IMR-90 (cell line): ENCODE results near the gene ACE. TPM values are rescaled to one million over a fixed set of nuclear protein-coding genes. Genes with fewer than 3 reads are reported as not detected.

Experiments
- ATAC-seq: fragments of 200-7000 bp; cut with Tn5 transposase; 2 replicates; pipeline ENCODE4 v1.9.1; 2020; ENCODE audit warnings: low read depth, mild to moderate bottlenecking, moderate library complexity
- BruUV-seq: library from RNA; stranded (reverse); fragments of 400-500 nt; replicated peaks from 2 replicates; lab custom pipeline; 2021; lab: Mats Ljungman, UMichigan
- CTCF ChIA-PET: fragments of 300-600 bp; formaldehyde crosslinking; extraction: SDS; loops from one replicate; lab custom pipeline; 2021; ENCODE audit warnings: antibody characterized with exemption; lab: Yijun Ruan, JAX
- POLR2A ChIA-PET: fragments of 300-600 bp; sonication (Branson Sonifier 250); formaldehyde crosslinking; loops from one replicate; lab custom pipeline; 2022; ENCODE audit warnings: antibody characterized with exemption; ENCODE audit not compliant: unreplicated experiment; lab: Charles Lee
- DNase-seq: peaks from one replicate; pipeline ENCODE4 v3.0.0; 2013
- H2AFZ ChIP-seq: replicated peaks from 2 replicates; pipeline ENCODE3; 2013; ENCODE audit warnings: low read length, mild to moderate bottlenecking; ENCODE audit not compliant: poor library complexity
- H2AK5ac ChIP-seq: 2 replicates; pipeline ENCODE4 v1.6.1; 2013; ENCODE audit warnings: low read depth, low read length, inconsistent platforms
- H2AK9ac ChIP-seq: replicated peaks from 2 replicates; pipeline ENCODE3; 2013; ENCODE audit warnings: mild to moderate bottlenecking, low read depth, low read length, moderate library complexity; ENCODE audit not compliant: poor library complexity
- H2BK120ac ChIP-seq: 2 replicates; pipeline ENCODE4 v1.6.1; 2013; ENCODE audit warnings: low read depth, low read length, inconsistent platforms
- H2BK15ac ChIP-seq: 3 replicates; pipeline ENCODE4 v1.6.1; 2013; ENCODE audit warnings: low read depth, low read length, inconsistent platforms
- H2BK20ac ChIP-seq: 2 replicates; pipeline ENCODE4 v1.6.1; 2013; ENCODE audit warnings: low read depth, mild to moderate bottlenecking, inconsistent platforms, low read length, moderate library complexity
- H2BK5ac ChIP-seq: 2 replicates; pipeline ENCODE4 v1.6.1; 2013; ENCODE audit warnings: mild to moderate bottlenecking, low read depth, low read length, inconsistent platforms; ENCODE audit not compliant: poor library complexity, severe bottlenecking
- H3K14ac ChIP-seq: replicated peaks from 2 replicates; pipeline ENCODE4 v1.6.1; 2013; ENCODE audit warnings: low read depth, low read length, inconsistent platforms
- H3K18ac ChIP-seq: 2 replicates; pipeline ENCODE4 v1.6.1; 2013; ENCODE audit warnings: low read depth, low read length, control low read depth
- H3K23ac ChIP-seq: 2 replicates; pipeline ENCODE4 v1.6.1; 2013; ENCODE audit warnings: low read depth, low read length, inconsistent platforms
- H3K27ac ChIP-seq: 2 replicates; pipeline ENCODE4 v1.5.1; 2013; ENCODE audit warnings: mild to moderate bottlenecking, control low read depth, low read length; ENCODE audit not compliant: insufficient read depth
- H3K27me3 ChIP-seq: 2 replicates; pipeline ENCODE4 v1.6.1; 2013; ENCODE audit warnings: low read length; ENCODE audit not compliant: control insufficient read depth, insufficient read depth
- H3K36me3 ChIP-seq: 2 replicates; pipeline ENCODE4 v1.6.1; 2013; ENCODE audit warnings: low read length, mixed read lengths; ENCODE audit not compliant: control insufficient read depth, insufficient read depth
- H3K4ac ChIP-seq: 2 replicates; pipeline ENCODE4 v1.6.1; 2013; ENCODE audit warnings: low read depth, low read length, inconsistent platforms
- H3K4me1 ChIP-seq: 2 replicates; pipeline ENCODE4 v1.6.1; 2013; ENCODE audit warnings: low read length, mixed read lengths; ENCODE audit not compliant: control insufficient read depth, insufficient read depth
- H3K4me2 ChIP-seq: 2 replicates; pipeline ENCODE4 v1.6.1; 2013; ENCODE audit warnings: low read depth, mild to moderate bottlenecking, control low read depth, low read length, moderate library complexity
- H3K4me3 ChIP-seq: 2 replicates; pipeline ENCODE4 v1.5.1; 2013; ENCODE audit warnings: low read depth, mild to moderate bottlenecking, control low read depth, low read length, moderate library complexity; ENCODE audit not compliant: insufficient read depth
- H3K56ac ChIP-seq: 2 replicates; pipeline ENCODE4 v1.6.1; 2013; ENCODE audit warnings: low read length, inconsistent platforms; ENCODE audit not compliant: insufficient read depth; ENCODE audit errors: extremely low read depth
- H3K79me1 ChIP-seq, 2 experiments: 2 replicates each; pipeline ENCODE4 v1.6.1; 2013; ENCODE audit warnings: low read length in 2 of 2, inconsistent platforms in 1 of 2, low read depth in 1 of 2
- H3K9ac ChIP-seq: 2 replicates; pipeline ENCODE4 v1.6.1; 2013; ENCODE audit warnings: low read depth, low read length, control low read depth
- H3K9me1 ChIP-seq: 2 replicates; pipeline ENCODE4 v1.6.1; 2013; ENCODE audit warnings: low read length, inconsistent platforms; ENCODE audit not compliant: insufficient read depth
- H3K9me3 ChIP-seq: 2 replicates; pipeline ENCODE4 v1.6.1; 2013; ENCODE audit warnings: low read length; ENCODE audit not compliant: control insufficient read depth, insufficient read depth
- H4K20me1 ChIP-seq: 2 replicates; pipeline ENCODE4 v1.6.1; 2013; ENCODE audit warnings: low read length, inconsistent platforms; ENCODE audit not compliant: insufficient read depth
- H4K5ac ChIP-seq: 2 replicates; pipeline ENCODE4 v1.6.1; 2013; ENCODE audit warnings: mild to moderate bottlenecking, low read depth, low read length, control low read depth
- H4K8ac ChIP-seq, 2 experiments: 2 replicates each; pipeline ENCODE4 v1.6.1; 2013; ENCODE audit warnings: low read depth in 2 of 2, low read length in 2 of 2, control low read depth in 1 of 2, inconsistent platforms in 1 of 2
- H4K91ac ChIP-seq: 2 replicates; pipeline ENCODE4 v1.6.1; 2013; ENCODE audit warnings: low read depth, low read length, inconsistent platforms; ENCODE audit not compliant: insufficient read depth
- MAZ ChIP-seq: IDR thresholded peaks from 2 replicates; pipeline ENCODE4 v1.6.1; 2012; ENCODE audit warnings: low read depth, mild to moderate bottlenecking, low read length, improper control_type of control experiment, moderate library complexity, borderline replicate concordance
- MXI1 ChIP-seq: IDR thresholded peaks from 2 replicates; pipeline ENCODE4 v1.6.1; 2012; ENCODE audit warnings: low read depth, mild to moderate bottlenecking, low read length, moderate library complexity, borderline replicate concordance
- NFE2L2 ChIP-seq: fragments of 150-350 bp; IDR thresholded peaks from 2 replicates; pipeline ENCODE4 v1.6.1; 2016; ENCODE audit warnings: low read depth, mild to moderate bottlenecking, low read length
- POLR2A ChIP-seq: IDR thresholded peaks from 2 replicates; pipeline ENCODE4 v1.6.1; 2012; ENCODE audit warnings: mild to moderate bottlenecking, low read depth, low read length
- USF2 ChIP-seq: fragments of 150-350 bp; IDR thresholded peaks from 2 replicates; pipeline ENCODE4 v1.6.1; 2017; ENCODE audit warnings: mild to moderate bottlenecking, antibody characterized with exemption, low read length, low read depth
- WGBS, 2 experiments: methylation state at CpG; one replicate each; pipeline versions ENCODE4 v1.1.5 to v1.1.7; 2013; ENCODE audit warnings: missing lambda C conversion rate in 2 of 2; ENCODE audit not compliant: insufficient read length in 1 of 2; ENCODE audit errors: extremely low coverage in 2 of 2; 5-methylcytosine and 5-hydroxymethylcytosine counted together
- dilution Hi-C: fragments of 300-500 bp; cut with HindIII; formaldehyde crosslinking; loops from one replicate; pipeline ENCODE4 v1.14.3; 2018; ENCODE audit warnings: low sequenced_read_pairs; ENCODE audit not compliant: unreplicated experiment
- in situ Hi-C: fragments of 300-500 bp; cut with MboI; formaldehyde crosslinking; loops from 3 replicates; pipeline ENCODE4 v1.14.3; 2019; ENCODE audit warnings: low sequenced_read_pairs, inconsistent platforms, mixed read lengths
- intact Hi-C: fragments of 100-400 bp; cut with micrococcal nuclease; formaldehyde crosslinking; loops from 2 replicates; pipeline ENCODE4 v1.10.0; 2022
- polyA plus RNA-seq, 3 experiments: library from polyadenylated mRNA; depleted of rRNA; stranded (reverse); fragments of >200 nt; gene quantifications; 2 replicates each; pipeline ENCODE4 v1.2.3, GENCODE V29; 2012; ENCODE audit warnings: low replicate concordance in 1 of 3
- total RNA-seq: library from RNA; depleted of rRNA; stranded (reverse); fragments of >200 nt; gene quantifications from 2 replicates; pipeline ENCODE4 v1.2.3, GENCODE V29; 2012

The ACE gene
- total and polyA plus RNA-seq, 2 of the 4 experiments (the other 2 are of a cell fraction) = 1.4 to 5.8 TPM

DNA sequence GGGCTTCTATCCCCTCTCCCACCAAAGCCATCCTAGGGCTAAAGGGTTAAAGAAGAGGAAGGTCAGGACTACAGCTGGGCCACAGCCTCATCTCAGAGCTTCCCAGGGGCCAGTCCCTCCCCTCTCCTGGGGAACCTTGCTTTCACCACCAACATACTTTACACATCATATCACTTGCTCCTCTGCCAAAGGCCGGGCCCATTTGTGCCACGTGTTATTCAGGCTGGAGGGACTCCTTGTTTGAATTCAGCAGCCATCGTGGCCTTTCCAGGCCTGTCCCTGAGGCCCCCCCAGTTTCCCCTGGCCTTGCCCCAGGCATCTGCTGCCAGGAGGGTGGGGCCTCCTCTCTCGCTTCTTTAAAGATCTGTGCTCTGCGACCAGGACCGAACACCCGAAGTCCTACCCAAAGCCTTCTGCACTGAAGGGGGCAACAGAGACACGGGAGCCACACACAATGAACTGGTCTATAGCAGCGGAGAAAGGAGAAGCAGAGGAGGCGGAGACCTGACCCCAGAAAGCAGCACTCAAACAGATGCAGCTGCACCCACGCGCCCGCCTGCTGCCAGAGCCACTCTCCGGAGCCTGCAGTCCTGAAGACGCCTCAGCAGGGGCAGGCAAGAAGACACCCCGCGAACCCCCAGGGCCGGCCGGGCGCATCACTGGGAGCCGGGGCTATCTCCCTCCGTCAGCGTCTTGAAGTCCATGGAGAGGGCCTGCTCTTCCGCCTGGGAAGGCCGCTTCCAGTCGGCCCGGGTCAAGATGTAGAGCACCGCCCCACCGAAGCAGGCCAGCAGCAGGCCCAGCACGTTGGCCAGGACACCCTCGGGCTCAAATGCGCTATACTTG, 42.9 kb upstream of the ACE start:
- Histone ChIP-seq H2AK5ac (peak overlapping the region; percentile 83), H2BK5ac (peak overlapping the region; percentile 41), H3K4ac (peak overlapping the region; percentile 85), H3K23ac (no peak overlapping the region; the same call in 1 of the 2 replicates), H3K14ac (peak overlapping the region; percentile 58), H3K9me3 (no peaks in the 10 kb centered on the region), H2BK20ac (peak overlapping the region; percentile 61), H3K9ac (peak overlapping the region; percentile 11; the same call in 1 of the 2 replicates), H2BK15ac (peak overlapping the region; percentile 53; the same call in 1 of the 3 replicates), H2AFZ (peak overlapping the region; percentile 60), H3K79me1 (no peaks in the 10 kb centered on the region), H3K56ac (no peak overlapping the region), H3K4me3 (no peak overlapping the region), H3K36me3 (peaks cover 8% of the 10 kb centered on the region; the same call in 1 of the 2 replicates), H4K20me1 (no peaks in the 10 kb centered on the region; the same call in 1 of the 2 replicates), H4K8ac (peak overlapping the region; percentile 42 to 88; a peak in 3 of 4 replicates), H2BK120ac (peak overlapping the region; percentile 84), H2AK9ac (peak overlapping the region; percentile 62), H3K4me1 (peaks cover 28% of the 10 kb centered on the region), H3K9me1 (peaks cover 19% of the 10 kb centered on the region), H3K4me2 (no peak overlapping the region), H3K18ac (peak overlapping the region; percentile 45), H3K27me3 (no peaks in the 10 kb centered on the region), H3K27ac (peak overlapping the region; percentile 61), H4K91ac (peak overlapping the region; percentile 65), H4K5ac (peak overlapping the region; percentile 31; the same call in 1 of the 2 replicates)
- WGBS, 2 experiments = 80% methylated on average over 13 of the region's 32 CpGs; no CpG with 5 or more reads in 1 of the 2 experiments
- peak; percentile 92 for DNase-seq
- ChIA-PET POLR2A (interaction anchor here (1.1 kb wide), 1 partner anchor 189 kb away, joined by 3 read pairs; no protein-coding TSS in a partner anchor), CTCF (interaction anchor here (1.3 kb wide), 1 partner anchor 178 kb away, joined by 3 read pairs; no protein-coding TSS in a partner anchor)
- peak; percentile 79 for ATAC-seq
- BruUV-seq = no TSS peak
- TF ChIP-seq NFE2L2 (no peak), MXI1 (peak; percentile 74; the same call in 1 of the 2 replicates), USF2 (peak; percentile 68), MAZ (peak; percentile 46; the same call in 1 of the 2 replicates), POLR2A (no peak)
- in situ Hi-C loops (no loop called here), dilution Hi-C loops (no loop called here), intact Hi-C loops (loop anchor here (2.0 kb wide), 2 partner anchors 45 to 117 kb away; partner anchors contain the start of gene DCAF7)
